Stimulated activated CD8-positive, alpha-beta memory T cell treated with anti-CD3 and anti-CD28 coated beads, Interleukin-7, amount 100 ng/mL, for 1 hour (primary cell): Measurements from ENCODE around the gene STARD7.

Experiments
- DNase-seq, 2 donors: peaks; one replicate each; pipeline ENCODE4 v3.0.0-alpha.2; 2020; ENCODE audit warnings: low read depth in 2 of 2

The STARD7 gene

GRCh38 chr2:96136129-96136720 is 72.4 kb downstream of the STARD7 start:
- no peak for DNase-seq

- no peak for DNase-seq
Measured at GRCh38 chr2:96135621-96136020, 73.0 kb downstream of the STARD7 start.

DNA sequence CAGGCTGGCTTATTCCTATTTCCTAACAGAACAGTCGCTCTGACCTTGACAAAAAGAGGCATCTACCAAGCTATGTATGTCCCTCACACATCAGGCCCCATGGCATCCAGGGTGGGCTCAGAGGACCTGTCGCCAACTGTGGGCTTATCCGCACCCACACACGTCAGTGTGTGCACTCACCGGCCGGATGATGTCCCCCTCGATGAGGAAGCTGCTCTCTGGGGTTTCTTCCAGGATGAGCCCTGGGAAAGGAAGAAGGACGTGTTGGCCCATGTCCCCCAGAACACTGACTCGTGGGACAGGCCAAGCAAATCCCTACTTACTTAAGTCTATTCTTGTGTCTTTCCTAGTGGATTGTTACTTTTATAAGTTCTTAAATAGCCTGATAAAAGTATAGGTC is 73.5 kb downstream of the STARD7 start:
- DNase-seq, result no peak
